ENCODE data around the gene PRPF6. TPM values are rescaled to one million over a fixed set of nuclear protein-coding genes. Genes with fewer than 3 reads are reported as not detected.
A peak's percentile ranks its signal among the peaks of the same experiment; 100 is the strongest.

Gene PRPF6
- total and polyA plus RNA-seq, 2 of the 13 experiments (the other 11 are each of a cell fraction or from before 2014, with no cell fraction given): 63.7 to 101 TPM

GRCh38 chr20:64052987-64053840 lies 72.3 kb downstream of the PRPF6 start:
- BruUV-seq (replicated peaks): no TSS peak
- 6% methylated on average over 33 of the region's 33 CpGs for WGBS (ENCODE audit: low lambda C conversion rate)
- no peak for FAIRE-seq
- Histone ChIP-seq H4K20me1 (ENCODE audit: insufficient read depth, low read length) (no peaks in the 10 kb centered on the region), H3K9ac (ENCODE audit: insufficient read depth, low read depth, low read length) (peak overlapping the region; percentile 66), H3K4me2 (ENCODE audit: low read depth, low read length) (peak overlapping the region; percentile 87), H3K27me3 (ENCODE audit: control insufficient read depth in 1 of 2, insufficient read depth in 2 of 2, low read length in 2 of 2) (no peaks in the 10 kb centered on the region; a peak in 1 of 5 replicates), H3K79me2 (ENCODE audit: insufficient read depth, low read length) (peaks cover 4% of the 10 kb centered on the region), H3K9me3 (ENCODE audit: low read length) (no peaks in the 10 kb centered on the region), H2AFZ (ENCODE audit: low read length) (no peak overlapping the region), H3K4me3 (replicated peaks in 1 of 3; ENCODE audit: insufficient read depth in 1 of 3, low read depth in 2 of 3, low read length in 3 of 3) (peak overlapping the region; percentile 45 to 69 (median 46)), H3K36me3 (replicated peaks in 1 of 2; ENCODE audit: control insufficient read depth in 1 of 2, insufficient read depth in 2 of 2, low read length in 2 of 2) (no peaks in the 10 kb centered on the region), H3K27ac (ENCODE audit: extremely low read length, insufficient read depth, low read length) (peak overlapping the region; percentile 77), H3K4me1 (ENCODE audit: insufficient read depth, low read length) (peaks cover 82% of the 10 kb centered on the region)
- intact Hi-C loops (cut with micrococcal nuclease; ENCODE audit: unreplicated experiment): no loop called here
- CTCF ChIA-PET (ENCODE audit: low intra/inter-chr PET ratio, low total read pairs): interaction anchor here (1.2 to 2.0 kb wide), 2 partner anchors 16 to 67 kb away, joined by 7 to 13 read pairs; no protein-coding TSS in a partner anchor
- ATAC-seq: peak; percentile 3
- DNase-seq (ENCODE audit: low spot score): peak; percentile 66
- in situ Hi-C loops (cut with HindIII; ENCODE audit: extremely low pct_ligation_motif_present, low pct_unique_long_range_greater_than_20kb): no loop called here
- POLR2A ChIA-PET: interaction anchor here (0.5 to 9.4 kb wide), 21 partner anchors 9 to 781 kb away, joined by 3 to 252 read pairs (median 6); partner anchors contain the start of genes ARFGAP1, C20orf204, HELZ2 and OPRL1
- 0 out of 2 replicates have a peak, but pooled peaks have one; percentile 8 for TF ChIP-seq NFYB (CRISPR knock-in tag; IDR thresholded peaks at IDR 0.05)
- TF ChIP-seq ZNF33A (CRISPR knock-in tag; IDR thresholded peaks at IDR 0.05; ENCODE audit: borderline replicate concordance): no peak
- TF ChIP-seq CERS6 (CRISPR knock-in tag; IDR thresholded peaks at IDR 0.05): no peak; the same call in 1 of the 2 replicates
- peak; percentile 80; the same call in 1 of the 2 replicates for TF ChIP-seq GZF1 (CRISPR knock-in tag; IDR thresholded peaks at IDR 0.05)
- TF ChIP-seq IKZF5 (CRISPR knock-in tag; IDR thresholded peaks at IDR 0.05): peak; percentile 70; the same call in 1 of the 2 replicates
- TF ChIP-seq ZNF280D (CRISPR knock-in tag; IDR thresholded peaks at IDR 0.05): peak; percentile 46; the same call in 1 of the 2 replicates
- TF ChIP-seq ZNF720 (CRISPR knock-in tag; IDR thresholded peaks at IDR 0.05): no peak
- no peak for TF ChIP-seq REST (IDR thresholded peaks at IDR 0.05; ENCODE audit: borderline replicate concordance in 1 of 2, low read depth in 1 of 2, low read length in 2 of 2)
- peak; percentile 46 for TF ChIP-seq SOX5 (CRISPR knock-in tag; IDR thresholded peaks at IDR 0.05; ENCODE audit: borderline replicate concordance)
- TF ChIP-seq CENPT (CRISPR knock-in tag; IDR thresholded peaks at IDR 0.05; ENCODE audit: low read depth): peak; percentile 58; the same call in 1 of the 2 replicates
- 0 out of 2 replicates have a peak, but pooled peaks have one; percentile 55 for TF ChIP-seq ZNF274 (CRISPR knock-in tag; IDR thresholded peaks at IDR 0.05)

Data from HepG2 (cell line).